ENCODE results near the gene TBC1D9B. TPM values are rescaled to one million over a fixed set of nuclear protein-coding genes. Genes with fewer than 3 reads are reported as not detected.

The TBC1D9B gene
- total RNA-seq, 4 donors from 2014 or later: 50.7 to 78.5 (median 62.4) TPM

DNA sequence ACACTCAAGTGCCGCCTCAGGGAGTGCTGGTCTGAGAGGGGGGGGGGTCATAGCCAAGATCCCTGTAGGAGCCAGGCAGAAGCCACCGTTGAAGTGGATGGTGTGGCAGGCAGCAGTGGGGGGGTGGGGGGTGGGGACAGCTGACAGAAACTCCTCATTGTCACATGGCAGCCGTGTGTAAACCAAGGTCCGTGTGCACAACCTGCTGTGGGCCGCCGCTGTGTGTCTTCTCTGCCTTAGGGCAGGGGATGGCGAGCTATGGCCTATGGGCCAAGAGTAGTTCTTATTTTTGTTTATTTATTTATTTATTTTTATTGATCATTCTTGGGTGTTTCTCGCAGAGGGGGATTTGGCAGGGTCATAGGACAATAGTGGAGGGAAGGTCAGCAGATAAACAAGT lies 73.6 kb downstream of the TBC1D9B start:
- Histone ChIP-seq H3K27ac (no peak overlapping the region), H3K36me3 (peaks cover 59 to 98% (median 63%) of the 10 kb centered on the region in 3 donors), H3K4me1 (peaks cover 0 to 35% (median 7%) of the 10 kb centered on the region in 3 donors), H3K9me3 (no peaks in the 10 kb centered on the region), H3K27me3 (no peaks in the 10 kb centered on the region), H3K4me3 (no peak overlapping the region)
- intact Hi-C loops (cut with DNase I): no loop called here
- 74 to 79% methylated on average over 7 of the region's 8 CpGs for WGBS, 2 donors
- no peak for DNase-seq
- TF ChIP-seq POLR2A (IDR thresholded peaks at IDR 0.05): no peak
- TF ChIP-seq, protein P1, sequence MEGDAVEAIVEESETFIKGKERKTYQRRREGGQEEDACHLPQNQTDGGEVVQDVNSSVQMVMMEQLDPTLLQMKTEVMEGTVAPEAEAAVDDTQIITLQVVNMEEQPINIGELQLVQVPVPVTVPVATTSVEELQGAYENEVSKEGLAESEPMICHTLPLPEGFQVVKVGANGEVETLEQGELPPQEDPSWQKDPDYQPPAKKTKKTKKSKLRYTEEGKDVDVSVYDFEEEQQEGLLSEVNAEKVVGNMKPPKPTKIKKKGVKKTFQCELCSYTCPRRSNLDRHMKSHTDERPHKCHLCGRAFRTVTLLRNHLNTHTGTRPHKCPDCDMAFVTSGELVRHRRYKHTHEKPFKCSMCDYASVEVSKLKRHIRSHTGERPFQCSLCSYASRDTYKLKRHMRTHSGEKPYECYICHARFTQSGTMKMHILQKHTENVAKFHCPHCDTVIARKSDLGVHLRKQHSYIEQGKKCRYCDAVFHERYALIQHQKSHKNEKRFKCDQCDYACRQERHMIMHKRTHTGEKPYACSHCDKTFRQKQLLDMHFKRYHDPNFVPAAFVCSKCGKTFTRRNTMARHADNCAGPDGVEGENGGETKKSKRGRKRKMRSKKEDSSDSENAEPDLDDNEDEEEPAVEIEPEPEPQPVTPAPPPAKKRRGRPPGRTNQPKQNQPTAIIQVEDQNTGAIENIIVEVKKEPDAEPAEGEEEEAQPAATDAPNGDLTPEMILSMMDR (IDR thresholded peaks at IDR 0.05): no peak

- intact Hi-C loops (cut with DNase I): no loop called here
- Histone ChIP-seq H3K27me3 (no peaks in the 10 kb centered on the region), H3K4me3 (no peak overlapping the region), H3K4me1 (peaks cover 0 to 40% (median 7%) of the 10 kb centered on the region in 3 donors), H3K27ac (no peak overlapping the region), H3K9me3 (no peaks in the 10 kb centered on the region), H3K36me3 (peaks cover 63 to 98% (median 67%) of the 10 kb centered on the region in 3 donors)
- 96 to 100% methylated on average over 1 to 3 of the region's 3 CpGs for WGBS, 2 donors
- no peak for DNase-seq
- TF ChIP-seq POLR2A (IDR thresholded peaks at IDR 0.05): no peak
- TF ChIP-seq, protein P1 (IDR thresholded peaks at IDR 0.05): no peak
Measured at GRCh38 chr5:179833709-179834070, 74.0 kb downstream of the TBC1D9B start.

- no peaks in the 10 kb centered on the region for H3K27me3 ChIP-seq
- no peak overlapping the region for H3K27ac ChIP-seq
- intact Hi-C loops (cut with DNase I): no loop called here
- TF ChIP-seq POLR2A (IDR thresholded peaks at IDR 0.05): no peak
- TF ChIP-seq, protein P1 (IDR thresholded peaks at IDR 0.05): no peak
- no peak overlapping the region for H3K4me3 ChIP-seq
- WGBS, 2 donors: 62 to 79% methylated on average over 4 to 18 of the region's 23 CpGs
- peaks cover 63 to 98% (median 69%) of the 10 kb centered on the region in 3 donors for H3K36me3 ChIP-seq
- peaks cover 0 to 45% (median 7%) of the 10 kb centered on the region in 3 donors for H3K4me1 ChIP-seq
- no peak for DNase-seq
- H3K9me3 ChIP-seq: no peaks in the 10 kb centered on the region
Measured at GRCh38 chr5:179833056-179833708, 74.5 kb downstream of the TBC1D9B start.

DNA sequence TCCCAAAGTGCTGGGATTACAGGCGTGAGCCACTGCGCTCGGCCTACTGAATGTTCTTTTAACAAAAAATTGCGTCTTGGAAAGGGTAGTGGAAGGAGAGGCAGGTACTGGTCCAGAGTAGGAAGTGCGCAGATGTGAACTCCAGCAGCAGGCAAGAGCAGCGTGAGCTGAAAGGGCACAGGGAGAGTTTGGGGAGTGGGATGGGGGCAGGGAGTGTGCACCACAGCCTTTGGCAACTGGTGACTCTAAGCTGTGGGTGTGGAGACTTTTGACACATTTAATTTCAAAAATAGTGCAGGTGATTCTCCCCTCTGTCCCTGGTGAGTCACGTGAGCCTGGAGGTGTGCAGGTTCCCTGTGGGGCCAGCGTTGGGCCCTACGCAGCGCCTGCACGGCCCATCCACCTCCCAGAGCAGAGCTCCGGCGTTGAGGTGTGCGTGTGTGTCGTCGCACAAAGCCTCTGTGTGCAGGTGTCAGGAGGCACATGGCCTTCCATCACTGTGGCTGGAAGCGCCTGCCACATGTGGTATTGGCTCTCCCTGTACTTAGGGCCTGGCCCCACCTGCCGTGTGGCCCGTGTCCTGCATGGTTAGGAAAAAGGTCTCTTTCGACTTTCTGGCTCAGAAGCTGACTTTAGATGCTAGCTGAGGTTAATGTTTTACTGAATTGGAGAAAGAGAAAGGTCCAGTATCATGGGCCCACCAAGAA lies 75.5 kb downstream of the TBC1D9B start:
- WGBS, 2 donors: 91 to 95% methylated on average over 11 of the region's 20 CpGs
- H3K4me1 ChIP-seq: peaks cover 3 to 52% (median 14%) of the 10 kb centered on the region in 3 donors

More for the DNA sequence above, 75.5 kb downstream of the TBC1D9B start:
- H3K27me3 ChIP-seq: no peaks in the 10 kb centered on the region
- DNase-seq: no peak
- H3K4me3 ChIP-seq: no peak overlapping the region
- intact Hi-C loops (cut with DNase I): no loop called here
- H3K36me3 ChIP-seq: peaks cover 55 to 98% (median 59%) of the 10 kb centered on the region in 3 donors
- H3K9me3 ChIP-seq: no peaks in the 10 kb centered on the region
- TF ChIP-seq POLR2A (IDR thresholded peaks at IDR 0.05): no peak
- TF ChIP-seq, protein P1 (IDR thresholded peaks at IDR 0.05): no peak
- H3K27ac ChIP-seq: no peak overlapping the region
